Measurements from ENCODE around the gene SKAP1. TPM values are rescaled to one million over a fixed set of nuclear protein-coding genes. Genes with fewer than 3 reads are reported as not detected.

Gene SKAP1
- total RNA-seq, 1 experiment from 2014 or later: 0.31 TPM

GRCh38 chr17:48311324-48311723, 118.7 kb downstream of the SKAP1 start:
- H3K9me3 ChIP-seq (ENCODE audit: insufficient read depth, low read depth): no peaks in the 10 kb centered on the region
- H3K9me2 ChIP-seq (ENCODE audit: insufficient read depth): no peaks in the 10 kb centered on the region
- no peaks in the 10 kb centered on the region for H3K27me3 ChIP-seq (ENCODE audit: insufficient read depth, low read depth)
- no peaks in the 10 kb centered on the region for H3K36me3 ChIP-seq (ENCODE audit: low read depth)
- DNase-seq: no peak
- TF ChIP-seq CTCF (conservative IDR thresholded peaks at IDR 0.05) (no peak), EZH2 (IDR thresholded peaks at IDR 0.05; ENCODE audit: low read depth) (no peak)
- no peaks in the 10 kb centered on the region for H3K79me2 ChIP-seq (ENCODE audit: low read depth)
- intact Hi-C loops (cut with micrococcal nuclease; ENCODE audit: unreplicated experiment): no loop called here
- H3K4me2 ChIP-seq: no peak overlapping the region
- H4K20me1 ChIP-seq (ENCODE audit: insufficient read depth): no peaks in the 10 kb centered on the region
- H3K4me1 ChIP-seq (replicated peaks; ENCODE audit: insufficient read depth): no peaks in the 10 kb centered on the region
- no TSS peak for BruUV-seq (replicated peaks)
- no peak overlapping the region for H3K4me3 ChIP-seq
- H3K27ac ChIP-seq: no peak overlapping the region
- ChIA-PET CTCF (no interaction called here), POLR2A (ENCODE audit: unreplicated experiment) (no interaction called here)
- H2AFZ ChIP-seq: no peak overlapping the region
- H3F3A ChIP-seq (ENCODE audit: insufficient read depth, low read depth): no peaks in the 10 kb centered on the region

GRCh38 chr17:48310748-48311213, 119.2 kb downstream of the SKAP1 start:
- ChIA-PET CTCF (no interaction called here), POLR2A (ENCODE audit: unreplicated experiment) (no interaction called here)
- intact Hi-C loops (cut with micrococcal nuclease; ENCODE audit: unreplicated experiment): no loop called here
- H3K4me1 ChIP-seq (replicated peaks; ENCODE audit: insufficient read depth): no peaks in the 10 kb centered on the region
- no peaks in the 10 kb centered on the region for H3K79me2 ChIP-seq (ENCODE audit: low read depth)
- H3K9me3 ChIP-seq (ENCODE audit: insufficient read depth, low read depth): no peaks in the 10 kb centered on the region
- no TSS peak for BruUV-seq (replicated peaks)
- H3K36me3 ChIP-seq (ENCODE audit: low read depth): no peaks in the 10 kb centered on the region
- no peak for TF ChIP-seq EZH2 (IDR thresholded peaks at IDR 0.05; ENCODE audit: low read depth)
- no peak for TF ChIP-seq CTCF (conservative IDR thresholded peaks at IDR 0.05)
- no peak overlapping the region for H3K4me3 ChIP-seq
- H3K27ac ChIP-seq: no peak overlapping the region
- no peak overlapping the region for H2AFZ ChIP-seq
- H3F3A ChIP-seq (ENCODE audit: insufficient read depth, low read depth): no peaks in the 10 kb centered on the region
- no peaks in the 10 kb centered on the region for H3K9me2 ChIP-seq (ENCODE audit: insufficient read depth)
- no peaks in the 10 kb centered on the region for H3K27me3 ChIP-seq (ENCODE audit: insufficient read depth, low read depth)
- no peaks in the 10 kb centered on the region for H4K20me1 ChIP-seq (ENCODE audit: insufficient read depth)
- no peak overlapping the region for H3K4me2 ChIP-seq
- DNase-seq: no peak

GRCh38 chr17:48308581-48308980, 121.4 kb downstream of the SKAP1 start:
- Histone ChIP-seq H3K9me2 (ENCODE audit: insufficient read depth) (no peaks in the 10 kb centered on the region; the same call in 1 of the 2 replicates), H3K27me3 (ENCODE audit: insufficient read depth, low read depth) (no peaks in the 10 kb centered on the region), H3F3A (ENCODE audit: insufficient read depth, low read depth) (no peaks in the 10 kb centered on the region), H3K4me2 (no peak overlapping the region), H4K20me1 (ENCODE audit: insufficient read depth) (no peaks in the 10 kb centered on the region), H2AFZ (no peak overlapping the region), H3K4me1 (replicated peaks; ENCODE audit: insufficient read depth) (no peaks in the 10 kb centered on the region), H3K4me3 (no peak overlapping the region), H3K27ac (no peak overlapping the region), H3K9me3 (ENCODE audit: insufficient read depth, low read depth) (no peaks in the 10 kb centered on the region), H3K36me3 (ENCODE audit: low read depth) (no peaks in the 10 kb centered on the region), H3K79me2 (ENCODE audit: low read depth) (no peaks in the 10 kb centered on the region)
- BruUV-seq (replicated peaks): no TSS peak
- POLR2A ChIA-PET (ENCODE audit: unreplicated experiment): no interaction called here
- no peak for DNase-seq
- intact Hi-C loops (cut with micrococcal nuclease; ENCODE audit: unreplicated experiment): loop anchor here (5.0 kb wide), 1 partner anchor 309 kb away; the partner anchor contains the start of gene HOXB8
- CTCF ChIA-PET: interaction anchor here (0.6 to 1.0 kb wide), 5 partner anchors 13 to 137 kb away, joined by 3 to 8 read pairs (median 4); no protein-coding TSS in a partner anchor
- no peak for TF ChIP-seq CTCF (conservative IDR thresholded peaks at IDR 0.05)
